Thyroid gland (tissue), 4 donors: ENCODE data around the gene MLXIPL.

Source experiments
- CTCF ChIP-seq, 6 experiments: fragments of 200-600 bp in 3 of 6; fragments of 450-650 bp in 3 of 6; sonication (generic) in 3 of 6; IDR thresholded peaks; one replicate each; pipeline ENCODE4 v1.5.1; 2016 to 2019; ENCODE audit warnings: antibody characterized with exemption in 6 of 6, mild to moderate bottlenecking in 2 of 6, inconsistent platforms in 1 of 6, moderate library complexity in 1 of 6
- POLR2A ChIP-seq, 2 donors: fragments of 450-650 bp; IDR thresholded peaks; one replicate each; pipeline ENCODE4 v1.6.1; 2017; ENCODE audit warnings: antibody characterized with exemption in 2 of 2, mild to moderate bottlenecking in 2 of 2, moderate library complexity in 1 of 2

- TF ChIP-seq CTCF (IDR thresholded peaks at IDR 0.05) (no peak), POLR2A (IDR thresholded peaks at IDR 0.05) (no peak)
These were observed 8.4 kb downstream of the MLXIPL start for GRCh38 chr7:73615886-73616285.
